RWPE2 (cell line): Measurements from ENCODE around the gene MB21D2.
A peak's percentile ranks its signal among the peaks of the same experiment; 100 is the strongest.

Source experiments
- ATAC-seq: fragments of 200-7000 bp; cut with Tn5 transposase; 3 replicates; pipeline ENCODE4 v1.9.1; 2021; ENCODE audit warnings: low read depth
- DNase-seq: peaks from one replicate; pipeline ENCODE4 v3.0.0-alpha.2; 2020; ENCODE audit warnings: low spot score
- H3K27ac ChIP-seq: fragments of 450-650 bp; 2 replicates; pipeline ENCODE4 v1.5.1; 2017; ENCODE audit warnings: mild to moderate bottlenecking; ENCODE audit not compliant: poor library complexity, severe bottlenecking
- H3K27me3 ChIP-seq: fragments of 250-450 bp; sonication (Bioruptor Pico); 2 replicates; pipeline ENCODE4 v1.5.1; 2021; ENCODE audit warnings: mild to moderate bottlenecking, moderate library complexity; ENCODE audit not compliant: insufficient read depth, poor library complexity, severe bottlenecking
- H3K36me3 ChIP-seq: fragments of 250-450 bp; sonication (Bioruptor Pico); 2 replicates; pipeline ENCODE4 v1.5.1; 2020; ENCODE audit warnings: low read depth, mild to moderate bottlenecking, moderate library complexity
- H3K4me1 ChIP-seq: fragments of 250-450 bp; sonication (Bioruptor Pico); 2 replicates; pipeline ENCODE4 v1.5.1; 2021; ENCODE audit warnings: mild to moderate bottlenecking, moderate library complexity; ENCODE audit not compliant: insufficient read depth, poor library complexity, severe bottlenecking
- H3K4me3 ChIP-seq: fragments of 250-450 bp; sonication (Bioruptor Pico); 2 replicates; pipeline ENCODE4 v1.5.1; 2021; ENCODE audit warnings: mild to moderate bottlenecking, moderate library complexity; ENCODE audit not compliant: severe bottlenecking
- H3K9me3 ChIP-seq: fragments of 250-450 bp; sonication (Bioruptor Pico); 2 replicates; pipeline ENCODE4 v1.5.1; 2021; ENCODE audit warnings: mild to moderate bottlenecking, moderate library complexity; ENCODE audit not compliant: severe bottlenecking
- CTCF ChIP-seq: fragments of 450-650 bp; IDR thresholded peaks from one replicate; pipeline ENCODE4 v1.5.1; 2017; ENCODE audit warnings: mild to moderate bottlenecking, moderate library complexity; ENCODE audit not compliant: poor library complexity, severe bottlenecking

Gene MB21D2

DNA sequence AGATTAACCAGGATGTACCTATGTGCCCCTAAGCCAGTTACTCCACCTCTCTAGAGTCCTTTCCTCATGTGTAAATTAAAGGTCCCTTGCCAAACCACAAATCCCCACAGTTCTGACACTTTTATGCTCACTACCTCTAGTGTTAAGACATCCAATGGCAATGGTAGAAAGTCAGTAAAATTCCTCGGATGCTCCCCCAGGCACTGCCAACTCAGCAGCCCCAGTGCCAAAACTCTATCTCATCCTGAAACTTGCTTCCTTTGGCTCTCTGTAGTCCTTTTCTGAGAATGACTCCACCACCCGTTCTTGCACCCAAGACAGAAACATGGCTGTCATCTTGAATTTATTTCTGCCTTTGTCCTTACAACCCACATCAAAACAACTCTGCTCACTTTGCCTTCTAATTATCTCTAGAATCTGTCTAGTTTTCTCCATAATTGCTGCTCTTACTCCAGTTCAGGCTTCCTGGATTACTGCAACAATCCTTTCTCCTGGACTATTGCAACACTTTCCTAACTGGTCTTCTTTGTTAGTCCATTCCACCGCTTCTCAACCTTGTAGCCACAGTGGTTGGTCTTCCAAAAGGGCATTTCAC, 41.6 kb downstream of the MB21D2 start:
- ATAC-seq: peak; percentile 13; the same call in 2 of the 3 replicates
- H3K4me1 ChIP-seq: peaks cover 29% of the 10 kb centered on the region
- no peaks in the 10 kb centered on the region for H3K9me3 ChIP-seq
- no peak overlapping the region for H3K4me3 ChIP-seq
- no peak for DNase-seq
- no peaks in the 10 kb centered on the region for H3K27me3 ChIP-seq
- no peak overlapping the region for H3K27ac ChIP-seq
- no peak for TF ChIP-seq CTCF
- no peaks in the 10 kb centered on the region for H3K36me3 ChIP-seq

- no peak overlapping the region for H3K27ac ChIP-seq
- no peak overlapping the region for H3K4me3 ChIP-seq
- peaks cover 10% of the 10 kb centered on the region for H3K4me1 ChIP-seq
- H3K36me3 ChIP-seq: no peaks in the 10 kb centered on the region
- DNase-seq: no peak
- no peaks in the 10 kb centered on the region for H3K9me3 ChIP-seq
- H3K27me3 ChIP-seq: no peaks in the 10 kb centered on the region
- no peak for TF ChIP-seq CTCF
- no peak for ATAC-seq
These were observed 46.8 kb downstream of the MB21D2 start for GRCh38 chr3:192870822-192871221.

DNA sequence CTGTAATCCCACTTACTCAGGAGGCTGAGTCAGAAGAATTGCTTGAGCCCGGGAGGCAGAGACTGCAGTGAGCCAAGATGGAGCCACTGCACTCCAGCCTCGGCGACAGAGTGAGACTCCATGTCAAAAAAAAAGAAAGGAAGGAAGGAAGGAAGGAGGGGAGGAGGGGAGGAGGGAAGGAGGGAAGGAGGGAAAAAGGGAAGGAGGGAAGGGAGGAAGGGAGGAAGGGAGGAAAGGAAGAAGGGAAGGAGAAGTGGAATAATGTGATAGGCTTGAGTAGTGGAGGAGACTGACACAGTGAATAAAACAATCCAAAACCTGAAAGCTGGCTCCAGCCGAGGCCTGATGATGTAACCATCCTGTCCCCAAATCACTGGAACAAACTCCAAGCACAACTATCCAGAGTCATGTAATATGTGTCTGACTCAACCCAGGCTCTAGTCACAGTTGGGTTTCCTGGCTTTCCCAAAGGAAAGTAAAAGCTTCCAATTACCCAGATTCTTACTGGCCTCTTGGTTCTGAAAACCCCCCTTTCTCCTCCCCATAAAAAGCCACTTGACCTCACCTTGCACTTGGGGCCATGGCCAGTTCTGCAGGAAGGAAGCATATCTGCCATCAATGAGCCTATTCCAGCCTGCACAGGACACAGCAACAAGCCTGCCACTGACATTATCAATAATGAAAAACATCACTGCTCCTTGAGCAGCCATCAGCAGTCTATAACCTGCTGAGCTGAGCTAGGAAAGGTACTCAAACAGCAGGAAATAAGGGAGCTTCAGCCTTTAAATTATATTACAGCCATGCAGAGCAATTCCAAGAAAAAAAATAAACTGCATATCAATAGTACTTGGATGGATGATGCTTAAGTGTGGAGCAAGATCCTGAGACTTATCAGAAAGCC, 48.3 kb downstream of the MB21D2 start:
- peak; percentile 73 for ATAC-seq
- Histone ChIP-seq H3K9me3 (no peaks in the 10 kb centered on the region), H3K27me3 (no peaks in the 10 kb centered on the region), H3K4me3 (no peak overlapping the region), H3K27ac (peak overlapping the region; percentile 39), H3K36me3 (no peaks in the 10 kb centered on the region), H3K4me1 (peaks cover 6% of the 10 kb centered on the region)
- TF ChIP-seq CTCF: no peak
- DNase-seq: no peak

DNA sequence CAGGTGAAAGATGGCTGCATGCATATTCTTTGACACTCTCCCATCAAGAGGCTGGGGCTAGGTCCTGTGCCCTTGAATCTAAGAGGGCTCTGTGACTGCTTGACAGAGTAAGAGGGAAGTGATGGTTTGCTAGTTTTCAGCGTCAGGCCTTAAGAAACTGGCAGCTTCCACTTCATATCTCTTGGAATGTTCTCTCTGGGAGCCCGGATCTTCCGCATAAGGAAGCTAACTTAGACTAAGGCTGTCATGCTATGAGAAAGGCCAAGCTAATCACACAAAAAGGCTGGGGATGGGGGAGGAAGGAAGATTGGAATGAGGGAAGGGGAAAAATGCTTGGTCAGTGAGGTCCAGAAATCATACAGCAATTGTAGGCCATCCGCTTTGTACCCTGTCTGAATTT, 50.0 kb downstream of the MB21D2 start:
- H3K9me3 ChIP-seq: no peaks in the 10 kb centered on the region
- H3K36me3 ChIP-seq: no peaks in the 10 kb centered on the region
- no peak for ATAC-seq
- no peaks in the 10 kb centered on the region for H3K27me3 ChIP-seq
- DNase-seq: no peak
- H3K27ac ChIP-seq: no peak overlapping the region
- no peak overlapping the region for H3K4me3 ChIP-seq
- no peak for TF ChIP-seq CTCF
- peaks cover 6% of the 10 kb centered on the region for H3K4me1 ChIP-seq

DNA sequence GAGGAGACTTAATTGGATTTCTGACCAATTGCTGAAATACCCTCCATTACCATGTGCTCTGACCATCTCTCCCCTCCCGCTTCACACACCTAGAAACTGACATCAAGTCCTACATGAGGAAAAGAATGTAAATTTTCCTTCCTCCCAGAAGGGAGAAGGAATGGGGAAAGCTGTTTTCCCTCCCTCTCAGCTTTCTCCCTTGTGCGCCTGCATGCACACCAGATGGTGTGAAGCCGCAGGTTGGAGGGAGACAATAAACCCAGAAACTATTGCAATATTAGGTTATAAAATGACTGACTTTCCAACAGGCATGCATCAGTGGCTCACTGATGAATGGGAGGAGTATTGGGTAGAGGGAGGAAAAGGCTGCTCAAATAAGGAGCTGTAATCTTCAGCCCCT, 50.9 kb downstream of the MB21D2 start:
- no peak for DNase-seq
- no peak for TF ChIP-seq CTCF
- Histone ChIP-seq H3K4me3 (no peak overlapping the region), H3K9me3 (no peaks in the 10 kb centered on the region), H3K27ac (no peak overlapping the region), H3K27me3 (no peaks in the 10 kb centered on the region), H3K36me3 (no peaks in the 10 kb centered on the region), H3K4me1 (peaks cover 6% of the 10 kb centered on the region)
- no peak for ATAC-seq
